ENCODE results near the gene KCNJ6.

KCNJ6 gene

DNA sequence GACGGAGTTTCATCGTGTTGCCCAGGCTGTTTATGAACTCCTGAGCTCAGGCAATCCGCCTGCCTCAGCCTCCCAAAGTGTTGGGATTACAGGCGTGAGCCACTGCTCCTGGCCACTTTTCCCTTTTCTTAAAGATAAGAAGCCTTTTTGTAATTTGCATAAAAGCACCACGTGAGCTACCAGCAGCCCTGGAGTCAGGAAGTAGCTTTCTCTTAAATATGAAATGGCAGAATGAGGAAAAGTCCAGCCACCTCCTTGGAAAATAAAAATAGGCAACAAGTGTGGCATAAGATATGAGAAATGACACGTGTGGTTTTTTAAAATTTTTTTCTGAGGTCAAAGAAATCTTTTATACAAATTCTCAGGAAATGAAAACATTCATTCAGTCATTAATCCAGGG lies 289.9 kb downstream of the KCNJ6 start:
- H3K4me3 ChIP-seq (ENCODE audit: low read depth, low read length) = no peak overlapping the region
- TF ChIP-seq, protein P1, sequence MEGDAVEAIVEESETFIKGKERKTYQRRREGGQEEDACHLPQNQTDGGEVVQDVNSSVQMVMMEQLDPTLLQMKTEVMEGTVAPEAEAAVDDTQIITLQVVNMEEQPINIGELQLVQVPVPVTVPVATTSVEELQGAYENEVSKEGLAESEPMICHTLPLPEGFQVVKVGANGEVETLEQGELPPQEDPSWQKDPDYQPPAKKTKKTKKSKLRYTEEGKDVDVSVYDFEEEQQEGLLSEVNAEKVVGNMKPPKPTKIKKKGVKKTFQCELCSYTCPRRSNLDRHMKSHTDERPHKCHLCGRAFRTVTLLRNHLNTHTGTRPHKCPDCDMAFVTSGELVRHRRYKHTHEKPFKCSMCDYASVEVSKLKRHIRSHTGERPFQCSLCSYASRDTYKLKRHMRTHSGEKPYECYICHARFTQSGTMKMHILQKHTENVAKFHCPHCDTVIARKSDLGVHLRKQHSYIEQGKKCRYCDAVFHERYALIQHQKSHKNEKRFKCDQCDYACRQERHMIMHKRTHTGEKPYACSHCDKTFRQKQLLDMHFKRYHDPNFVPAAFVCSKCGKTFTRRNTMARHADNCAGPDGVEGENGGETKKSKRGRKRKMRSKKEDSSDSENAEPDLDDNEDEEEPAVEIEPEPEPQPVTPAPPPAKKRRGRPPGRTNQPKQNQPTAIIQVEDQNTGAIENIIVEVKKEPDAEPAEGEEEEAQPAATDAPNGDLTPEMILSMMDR (conservative IDR thresholded peaks at IDR 0.05; ENCODE audit: low read depth, low read length) = no peak
- DNase-seq (ENCODE audit: low read depth) = no peak

DNA sequence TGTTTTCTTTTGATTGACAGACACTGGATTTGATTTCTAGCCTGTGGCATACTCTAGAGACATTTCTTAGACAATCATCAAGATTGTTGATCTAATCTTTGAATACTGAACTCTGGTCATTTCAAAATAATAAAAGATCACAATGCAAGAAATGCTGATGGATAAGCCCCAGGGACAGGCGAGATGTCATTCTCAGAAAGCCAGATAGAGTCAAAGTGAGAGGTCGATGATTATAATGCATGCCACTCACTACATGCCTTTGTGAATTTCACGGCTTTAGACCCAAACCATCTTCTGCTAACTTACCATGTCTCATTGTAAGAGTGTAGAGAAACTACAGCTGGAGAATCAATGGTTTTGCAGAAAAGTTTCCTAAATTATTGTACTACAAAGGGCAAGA lies 292.6 kb downstream of the KCNJ6 start:
- no peak for DNase-seq (ENCODE audit: low read depth)
- TF ChIP-seq, protein P1 (conservative IDR thresholded peaks at IDR 0.05; ENCODE audit: low read depth, low read length) = no peak
- H3K4me3 ChIP-seq (ENCODE audit: low read depth, low read length) = no peak overlapping the region

DNA sequence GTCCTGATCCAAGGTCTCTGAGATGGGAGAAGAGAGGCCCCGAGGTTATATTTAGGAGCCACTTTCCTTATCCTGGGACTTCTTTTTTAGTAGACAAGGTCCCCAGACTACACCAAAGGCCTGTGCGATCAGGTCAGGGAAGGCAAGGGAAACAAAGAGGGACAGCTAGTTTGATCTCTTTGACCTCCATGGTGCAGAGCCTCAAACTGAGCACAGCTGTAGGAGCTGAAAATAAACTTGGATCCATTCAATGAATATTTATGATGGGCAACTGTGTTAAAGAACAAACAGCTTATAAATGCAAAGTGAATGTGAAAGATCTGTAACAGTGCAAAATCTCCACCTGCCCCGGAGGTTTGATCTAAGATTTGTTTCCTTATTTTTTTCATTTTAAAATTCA lies 293.1 kb downstream of the KCNJ6 start:
- no peak for DNase-seq (ENCODE audit: low read depth)
- TF ChIP-seq, protein P1 (conservative IDR thresholded peaks at IDR 0.05; ENCODE audit: low read depth, low read length) = no peak
- no peak overlapping the region for H3K4me3 ChIP-seq (ENCODE audit: low read depth, low read length)

DNA sequence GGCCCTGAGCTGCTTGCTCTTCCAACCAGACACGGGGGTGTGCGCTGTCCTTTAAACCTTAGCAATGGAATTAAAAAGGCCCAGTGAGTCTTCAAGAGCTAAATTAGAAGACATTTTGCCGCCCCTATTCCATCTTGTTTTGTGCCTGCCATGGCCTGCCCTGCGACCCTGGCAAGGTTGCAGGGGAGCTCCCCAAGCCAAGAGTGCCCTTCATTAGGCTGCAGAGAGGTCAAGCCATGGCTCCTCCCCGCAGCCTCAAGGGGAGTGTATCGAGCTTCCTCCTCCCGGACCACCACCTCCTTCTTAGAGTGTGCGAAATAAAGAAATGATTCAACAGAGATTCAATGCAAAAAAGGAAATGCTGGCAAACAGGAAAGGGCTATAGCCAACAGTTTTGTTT lies 293.5 kb downstream of the KCNJ6 start:
- DNase-seq (ENCODE audit: low read depth) = no peak
- TF ChIP-seq, protein P1 (conservative IDR thresholded peaks at IDR 0.05; ENCODE audit: low read depth, low read length) = no peak
- H3K4me3 ChIP-seq (ENCODE audit: low read depth, low read length) = no peak overlapping the region

DNA sequence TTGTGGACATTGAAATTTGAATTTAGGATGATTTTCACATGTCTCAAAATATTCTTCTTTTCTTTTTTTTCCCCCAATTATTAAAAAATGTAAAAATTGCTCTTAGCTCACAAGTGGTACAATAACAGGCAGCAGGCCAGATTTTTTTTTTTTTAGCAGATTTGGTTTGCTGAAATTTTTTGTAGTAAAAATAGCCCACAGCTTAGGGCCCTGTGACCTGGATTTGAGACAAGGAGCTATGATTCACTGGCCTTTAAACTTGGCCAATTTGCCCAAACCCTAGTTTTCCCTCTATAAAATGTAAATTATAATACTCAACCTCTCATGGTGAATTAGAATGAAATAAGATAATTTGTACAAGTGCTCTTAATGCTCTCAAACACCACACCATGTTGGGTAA lies 295.9 kb downstream of the KCNJ6 start:
- DNase-seq (ENCODE audit: low read depth) = no peak
- no peak overlapping the region for H3K4me3 ChIP-seq (ENCODE audit: low read depth, low read length)
- TF ChIP-seq, protein P1 (conservative IDR thresholded peaks at IDR 0.05; ENCODE audit: low read depth, low read length) = no peak

DNA sequence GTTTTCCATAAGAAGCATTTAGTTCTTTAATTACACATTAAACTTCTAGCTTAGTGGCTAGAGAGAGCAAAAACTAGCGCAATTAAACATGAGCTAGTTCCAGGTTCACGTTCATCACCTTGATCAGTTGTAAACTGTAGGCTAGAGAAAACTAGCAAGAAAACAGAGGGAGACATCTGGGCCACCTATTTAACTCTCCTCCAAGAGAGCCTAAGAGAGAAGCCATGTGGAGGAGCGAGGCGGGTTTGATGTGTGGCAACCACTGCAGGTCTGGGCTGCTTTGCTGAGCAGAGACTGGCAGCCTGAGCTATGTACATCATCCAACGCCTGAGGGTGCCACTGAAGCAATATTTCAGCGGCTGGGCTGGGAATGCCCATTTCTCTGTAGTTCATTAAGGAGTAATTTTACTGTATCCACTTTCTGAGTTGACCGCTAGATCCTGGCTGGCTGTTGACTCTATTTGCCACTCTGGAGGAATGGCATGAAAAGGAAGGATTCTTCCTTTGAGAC lies 296.7 kb downstream of the KCNJ6 start:
- TF ChIP-seq, protein P1 (conservative IDR thresholded peaks at IDR 0.05; ENCODE audit: low read depth, low read length) = no peak
- no peak for DNase-seq (ENCODE audit: low read depth)
- no peak overlapping the region for H3K4me3 ChIP-seq (ENCODE audit: low read depth, low read length)

DNA sequence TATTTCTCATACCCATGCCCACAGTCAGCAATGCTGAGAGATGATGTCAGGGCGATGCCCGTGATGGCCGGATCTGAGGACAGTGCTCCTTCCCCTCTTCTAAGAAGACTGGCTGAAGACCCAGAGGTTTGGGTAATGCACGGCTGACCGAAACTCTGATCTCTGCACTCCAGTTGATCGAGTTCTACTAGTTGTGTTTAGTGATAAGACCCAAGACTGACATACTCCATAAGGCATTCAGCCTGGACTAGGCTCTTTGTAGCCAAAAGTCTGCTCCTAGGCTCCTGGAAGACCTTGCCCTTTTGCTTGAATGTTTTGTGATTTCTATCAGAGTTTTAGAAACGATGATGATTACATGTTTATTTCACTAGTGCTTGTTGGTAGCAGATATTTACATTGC lies 298.2 kb downstream of the KCNJ6 start:
- TF ChIP-seq, protein P1 (conservative IDR thresholded peaks at IDR 0.05; ENCODE audit: low read depth, low read length) = no peak

More for the DNA sequence above, 298.2 kb downstream of the KCNJ6 start:
- H3K4me3 ChIP-seq (ENCODE audit: low read depth, low read length) = no peak overlapping the region
- DNase-seq (ENCODE audit: low read depth) = no peak
